ENCODE measurements around the gene NFIB. TPM values are rescaled to one million over a fixed set of nuclear protein-coding genes. Genes with fewer than 3 reads are reported as not detected.

The NFIB gene
- total and polyA plus RNA-seq, 10 of the 15 experiments (the other 5 are each of a cell fraction or from before 2014, with no cell fraction given): under 0.01 to 0.19 (median 0.05) TPM; not detected in 3

GRCh38 chr9:14273696-14274121 lies 40.2 kb downstream of the NFIB start (continued):
- TF ChIP-seq SKIL (IDR thresholded peaks at IDR 0.05; ENCODE audit: low read depth, poor library complexity, severe bottlenecking) (no peak), ZNF274 (IDR thresholded peaks at IDR 0.05; ENCODE audit: insufficient read depth, insufficient read length) (no peak)

DNA sequence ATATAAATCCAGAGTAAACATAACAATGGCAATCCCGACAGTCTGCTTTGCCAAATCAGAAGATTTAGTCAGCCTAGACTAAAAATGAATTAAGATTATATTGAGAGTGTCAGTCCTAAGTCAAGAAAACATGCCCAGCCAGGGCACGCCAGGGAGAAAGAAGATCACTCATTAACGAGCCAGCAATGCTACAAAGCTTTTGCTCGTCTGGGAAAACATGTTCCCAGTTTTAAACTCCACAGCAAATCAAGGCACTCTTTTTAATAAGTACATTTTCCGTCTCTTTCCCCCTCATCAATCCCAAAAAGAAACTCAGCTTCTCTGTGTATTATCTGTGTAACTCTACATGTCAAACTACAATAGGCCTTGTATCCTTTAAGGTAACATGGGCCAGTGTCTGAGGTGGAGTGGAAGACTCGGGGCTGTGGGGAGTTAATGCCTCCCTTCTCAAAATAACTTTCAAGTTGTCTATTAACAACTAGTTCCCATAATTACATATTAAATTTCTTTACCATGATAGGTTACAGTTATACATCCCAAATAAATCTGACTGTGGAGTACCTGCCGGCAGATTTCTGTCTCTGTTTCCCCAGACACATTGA lies 40.9 kb downstream of the NFIB start:
- H2AFZ ChIP-seq (ENCODE audit: control insufficient read depth, low read depth, low read length): no peak overlapping the region
- H3K27ac ChIP-seq (ENCODE audit: control insufficient read depth, insufficient read depth): no peak overlapping the region
- no peaks in the 10 kb centered on the region; a peak in 1 of 4 replicates for H3K27me3 ChIP-seq (replicated peaks in 1 of 2; ENCODE audit: control insufficient read depth in 2 of 2, insufficient read depth in 2 of 2, low read length in 1 of 2)
- no peak overlapping the region for H3K4me2 ChIP-seq (ENCODE audit: control insufficient read depth, insufficient read depth)
- no peaks in the 10 kb centered on the region for H3K9me3 ChIP-seq (replicated peaks; ENCODE audit: control insufficient read depth, insufficient read depth, low read length)
- CTCF ChIA-PET: no interaction called here
- RAD21 ChIA-PET (ENCODE audit: unreplicated experiment): no interaction called here
- H3K9ac ChIP-seq (ENCODE audit: control insufficient read depth, insufficient read depth, low read length): no peak overlapping the region
- FAIRE-seq: no peak
- intact Hi-C loops (cut with micrococcal nuclease; ENCODE audit: unreplicated experiment): no loop called here
- WGBS (ENCODE audit: insufficient coverage, insufficient replicate concordance, low lambda C conversion rate, missing lambda C conversion rate): 16% methylated on average over 7 of the region's 7 CpGs
- no TSS peak for BruUV-seq (replicated peaks)
- SMC1A ChIA-PET (ENCODE audit: uncharacterized antibody, unreplicated experiment): no interaction called here
- no peaks in the 10 kb centered on the region for H3K79me2 ChIP-seq (ENCODE audit: control insufficient read depth, insufficient read depth, low read length)
- in situ Hi-C loops (cut with MboI): no loop called here
- DNase-seq (ENCODE audit: low read depth, low spot score): no peak
- no peak for ATAC-seq
- no peak overlapping the region for H3K4me3 ChIP-seq
- H3K4me1 ChIP-seq (ENCODE audit: control insufficient read depth, insufficient read depth, low read length): no peaks in the 10 kb centered on the region
- POLR2A ChIA-PET: no interaction called here
- H4K20me1 ChIP-seq (ENCODE audit: control insufficient read depth, insufficient read depth): no peaks in the 10 kb centered on the region
- no peaks in the 10 kb centered on the region for H3K36me3 ChIP-seq (ENCODE audit: control insufficient read depth in 2 of 2, insufficient read depth in 2 of 2, low read length in 1 of 2)
- TF ChIP-seq ZBTB4 (CRISPR knock-in tag; IDR thresholded peaks at IDR 0.05): no peak
- TF ChIP-seq ESRRA (IDR thresholded peaks at IDR 0.05; ENCODE audit: low read length): no peak
- no peak for TF ChIP-seq YBX1 (IDR thresholded peaks at IDR 0.05)
- no peak for TF ChIP-seq ZBTB11 (CRISPR knock-in tag; IDR thresholded peaks at IDR 0.05)
- no peak for TF ChIP-seq ELK1 (IDR thresholded peaks at IDR 0.05; ENCODE audit: low read depth, low read length)

Data from GM12878 (cell line).